Esophagus muscularis mucosa (tissue), 4 donors: ENCODE measurements around the gene MIS18A.

Experiments
- EP300 ChIP-seq: sonication (generic); formaldehyde crosslinking; IDR thresholded peaks from one replicate; pipeline ENCODE4 v1.6.1; 2017; ENCODE audit warnings: antibody characterized with exemption
- POLR2A ChIP-seq: fragments of 450-650 bp; IDR thresholded peaks from one replicate; pipeline ENCODE4 v1.6.1; 2017; ENCODE audit warnings: antibody characterized with exemption, moderate library complexity, mild to moderate bottlenecking, low read depth
- POLR2AphosphoS5 ChIP-seq, 2 donors: sonication (generic); formaldehyde crosslinking; IDR thresholded peaks; one replicate each; pipeline ENCODE4 v1.6.1; 2017; ENCODE audit warnings: antibody characterized with exemption in 2 of 2
- TF ChIP-seq, protein P1 (sequence below), 3 experiments: fragments of 200-600 bp in 2 of 3; fragments of 450-650 bp in 1 of 3; sonication (generic) in 2 of 3; IDR thresholded peaks; one replicate each; pipeline ENCODE4 v1.5.1; 2017 to 2019; ENCODE audit warnings: antibody characterized with exemption in 3 of 3, mild to moderate bottlenecking in 2 of 3, moderate library complexity in 1 of 3

DNA sequence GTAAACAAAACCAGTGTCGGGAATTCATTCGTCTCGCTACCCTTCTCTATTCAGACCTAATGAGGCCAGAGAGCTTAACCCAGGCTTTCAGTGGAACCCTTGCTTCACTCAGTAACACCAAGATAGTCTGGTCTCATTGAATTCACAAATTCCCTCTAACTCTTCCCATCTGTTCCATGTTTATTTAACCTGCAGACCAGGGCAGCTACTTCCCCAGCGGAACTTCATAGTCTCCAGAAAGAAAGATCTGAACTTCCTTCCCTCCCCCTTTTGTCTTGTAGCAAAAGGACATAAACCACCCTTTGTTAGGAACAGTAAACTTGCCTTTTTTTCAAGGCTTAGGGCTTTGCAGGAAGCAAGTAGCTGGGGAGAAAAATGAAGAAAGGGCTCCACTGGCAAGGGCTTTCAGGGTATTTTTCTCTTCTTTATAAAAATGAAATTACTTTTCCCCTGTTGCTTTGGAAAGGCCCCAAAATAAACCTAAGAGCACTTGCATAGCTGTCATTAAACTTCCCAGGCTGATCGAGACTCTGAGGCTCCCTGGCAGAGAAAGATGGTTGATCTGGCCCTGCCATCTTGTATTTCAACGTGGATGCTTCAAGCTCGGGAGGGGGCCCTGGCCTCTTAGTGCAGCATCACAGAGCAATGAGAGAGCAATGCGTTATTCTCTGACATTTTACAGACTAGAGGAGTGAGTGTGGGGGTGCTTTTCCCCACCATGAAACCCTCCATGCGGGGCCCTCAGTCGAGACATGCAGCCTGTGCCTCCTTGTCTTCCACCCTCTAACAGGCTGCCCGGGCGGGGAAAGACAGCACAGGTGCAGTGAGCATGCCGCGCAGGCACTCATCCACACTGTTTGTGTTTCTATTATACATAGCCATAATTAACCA, 30.0 kb downstream of the MIS18A start:
- TF ChIP-seq, protein P1, sequence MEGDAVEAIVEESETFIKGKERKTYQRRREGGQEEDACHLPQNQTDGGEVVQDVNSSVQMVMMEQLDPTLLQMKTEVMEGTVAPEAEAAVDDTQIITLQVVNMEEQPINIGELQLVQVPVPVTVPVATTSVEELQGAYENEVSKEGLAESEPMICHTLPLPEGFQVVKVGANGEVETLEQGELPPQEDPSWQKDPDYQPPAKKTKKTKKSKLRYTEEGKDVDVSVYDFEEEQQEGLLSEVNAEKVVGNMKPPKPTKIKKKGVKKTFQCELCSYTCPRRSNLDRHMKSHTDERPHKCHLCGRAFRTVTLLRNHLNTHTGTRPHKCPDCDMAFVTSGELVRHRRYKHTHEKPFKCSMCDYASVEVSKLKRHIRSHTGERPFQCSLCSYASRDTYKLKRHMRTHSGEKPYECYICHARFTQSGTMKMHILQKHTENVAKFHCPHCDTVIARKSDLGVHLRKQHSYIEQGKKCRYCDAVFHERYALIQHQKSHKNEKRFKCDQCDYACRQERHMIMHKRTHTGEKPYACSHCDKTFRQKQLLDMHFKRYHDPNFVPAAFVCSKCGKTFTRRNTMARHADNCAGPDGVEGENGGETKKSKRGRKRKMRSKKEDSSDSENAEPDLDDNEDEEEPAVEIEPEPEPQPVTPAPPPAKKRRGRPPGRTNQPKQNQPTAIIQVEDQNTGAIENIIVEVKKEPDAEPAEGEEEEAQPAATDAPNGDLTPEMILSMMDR (IDR thresholded peaks at IDR 0.05): no peak
- TF ChIP-seq POLR2AphosphoS5 (IDR thresholded peaks at IDR 0.05): no peak
- no peak for TF ChIP-seq POLR2A
- no peak for TF ChIP-seq EP300
